ENCODE measurements around the gene SCAI. TPM values are rescaled to one million over a fixed set of nuclear protein-coding genes. Genes with fewer than 3 reads are reported as not detected.

The SCAI gene
- total RNA-seq, 1 donor from 2014 or later, result 23.5 TPM

DNA sequence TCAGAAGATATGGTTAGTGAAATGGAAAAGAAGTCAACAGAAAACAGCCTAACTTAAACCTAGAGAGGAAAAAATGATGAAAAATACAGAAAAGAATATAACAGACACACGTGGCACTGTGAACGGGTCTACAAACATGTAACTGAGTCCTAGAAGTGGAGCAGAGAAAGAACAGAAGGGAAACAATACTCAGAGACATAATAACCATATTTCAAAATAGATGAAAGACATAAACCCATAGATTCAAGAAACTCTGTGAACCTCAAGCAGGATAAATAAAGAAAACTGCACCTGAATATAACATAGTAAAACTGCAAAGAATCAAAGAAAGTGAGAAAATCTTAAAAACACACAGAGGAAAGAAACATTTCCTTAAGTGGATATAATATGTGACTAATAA, 134.7 kb downstream of the SCAI start:
- Mint-ChIP-seq H3K4me3 (ENCODE audit: low read depth) (no peak overlapping the region), H3K27me3 (no peaks in the 10 kb centered on the region), H3K36me3 (ENCODE audit: insufficient read depth) (peaks cover 22% of the 10 kb centered on the region), H3K9me3 (ENCODE audit: low read depth) (no peaks in the 10 kb centered on the region), H3K4me1 (ENCODE audit: low read depth) (no peaks in the 10 kb centered on the region), H3K27ac (no peak overlapping the region)
- TF ChIP-seq, protein P1, sequence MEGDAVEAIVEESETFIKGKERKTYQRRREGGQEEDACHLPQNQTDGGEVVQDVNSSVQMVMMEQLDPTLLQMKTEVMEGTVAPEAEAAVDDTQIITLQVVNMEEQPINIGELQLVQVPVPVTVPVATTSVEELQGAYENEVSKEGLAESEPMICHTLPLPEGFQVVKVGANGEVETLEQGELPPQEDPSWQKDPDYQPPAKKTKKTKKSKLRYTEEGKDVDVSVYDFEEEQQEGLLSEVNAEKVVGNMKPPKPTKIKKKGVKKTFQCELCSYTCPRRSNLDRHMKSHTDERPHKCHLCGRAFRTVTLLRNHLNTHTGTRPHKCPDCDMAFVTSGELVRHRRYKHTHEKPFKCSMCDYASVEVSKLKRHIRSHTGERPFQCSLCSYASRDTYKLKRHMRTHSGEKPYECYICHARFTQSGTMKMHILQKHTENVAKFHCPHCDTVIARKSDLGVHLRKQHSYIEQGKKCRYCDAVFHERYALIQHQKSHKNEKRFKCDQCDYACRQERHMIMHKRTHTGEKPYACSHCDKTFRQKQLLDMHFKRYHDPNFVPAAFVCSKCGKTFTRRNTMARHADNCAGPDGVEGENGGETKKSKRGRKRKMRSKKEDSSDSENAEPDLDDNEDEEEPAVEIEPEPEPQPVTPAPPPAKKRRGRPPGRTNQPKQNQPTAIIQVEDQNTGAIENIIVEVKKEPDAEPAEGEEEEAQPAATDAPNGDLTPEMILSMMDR (IDR thresholded peaks at IDR 0.05; ENCODE audit: unreplicated experiment), result no peak
- DNase-seq (ENCODE audit: low spot score, unreplicated experiment), result no peak

DNA sequence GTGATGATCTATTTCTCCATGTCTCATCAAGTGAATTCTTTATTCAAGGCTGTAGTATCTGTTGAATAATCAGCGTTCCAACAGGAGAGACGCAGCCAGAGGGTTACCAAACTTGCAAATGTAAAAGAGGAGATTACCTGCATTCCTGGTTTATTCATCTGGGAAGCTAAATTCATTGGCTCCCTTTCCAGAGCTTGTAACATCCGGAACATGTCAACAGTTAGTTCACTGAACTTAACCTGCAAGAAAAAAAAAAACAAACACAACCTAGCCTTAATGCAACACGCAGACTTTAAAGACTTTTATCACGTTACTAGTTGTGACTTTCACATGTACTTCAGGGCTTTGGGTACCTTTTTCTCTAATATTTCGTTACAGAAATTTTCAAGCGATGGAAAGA, 140.0 kb downstream of the SCAI start:
- no peak for DNase-seq (ENCODE audit: low spot score, unreplicated experiment)
- peaks cover 6% of the 10 kb centered on the region for H3K4me1 Mint-ChIP-seq (ENCODE audit: low read depth)
- H3K27me3 Mint-ChIP-seq, result no peaks in the 10 kb centered on the region
- H3K36me3 Mint-ChIP-seq (ENCODE audit: insufficient read depth), result peaks cover 8% of the 10 kb centered on the region
- H3K9me3 Mint-ChIP-seq (ENCODE audit: low read depth), result no peaks in the 10 kb centered on the region
- peak overlapping the region; percentile 68 for H3K27ac Mint-ChIP-seq
- TF ChIP-seq, protein P1 (IDR thresholded peaks at IDR 0.05; ENCODE audit: unreplicated experiment), result no peak
- H3K4me3 Mint-ChIP-seq (ENCODE audit: low read depth), result no peak overlapping the region

DNA sequence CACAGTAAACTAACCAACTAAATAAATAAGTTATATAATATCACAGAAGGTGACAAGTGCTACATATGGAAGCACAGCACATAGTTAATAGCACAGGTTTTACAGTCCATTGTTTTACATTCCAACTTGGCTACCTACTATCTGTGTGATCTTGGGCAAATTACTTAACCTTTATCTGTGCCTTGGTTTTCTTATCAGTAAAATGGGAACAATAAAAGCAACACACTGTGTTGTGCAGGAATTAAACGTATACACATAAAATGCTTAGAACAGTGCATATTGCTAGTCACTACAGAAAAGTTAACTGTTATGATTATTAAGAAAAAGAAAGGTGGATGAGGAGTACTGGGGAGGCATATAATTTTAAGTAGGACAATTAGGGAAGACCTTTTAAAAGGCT, 159.6 kb downstream of the SCAI start:
- Mint-ChIP-seq H3K36me3 (ENCODE audit: insufficient read depth) (peaks cover 14% of the 10 kb centered on the region), H3K4me1 (ENCODE audit: low read depth) (peaks cover 6% of the 10 kb centered on the region), H3K4me3 (ENCODE audit: low read depth) (no peak overlapping the region), H3K27ac (no peak overlapping the region), H3K9me3 (ENCODE audit: low read depth) (no peaks in the 10 kb centered on the region), H3K27me3 (no peaks in the 10 kb centered on the region)
- DNase-seq (ENCODE audit: low spot score, unreplicated experiment), result no peak
- TF ChIP-seq, protein P1 (IDR thresholded peaks at IDR 0.05; ENCODE audit: unreplicated experiment), result no peak

DNA sequence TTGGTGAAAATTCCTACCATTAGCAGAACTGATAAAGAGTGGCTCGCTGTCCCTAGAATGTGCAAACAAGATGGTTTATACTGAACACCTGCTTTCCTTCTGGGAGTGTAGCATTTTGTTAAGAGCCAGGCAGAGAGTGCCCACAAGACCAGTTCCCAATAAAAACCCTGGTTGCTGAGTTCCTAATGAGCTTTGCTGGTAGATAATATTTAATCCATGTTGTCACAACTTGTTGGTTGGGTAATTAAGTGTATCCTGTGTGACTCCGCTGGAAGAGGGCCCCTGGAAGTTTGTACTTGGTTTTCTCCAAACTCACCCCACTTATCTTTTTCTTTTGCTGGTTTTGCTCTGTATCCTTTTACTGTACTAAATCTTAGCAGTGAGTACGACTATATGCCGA, 162.9 kb downstream of the SCAI start:
- TF ChIP-seq, protein P1 (IDR thresholded peaks at IDR 0.05; ENCODE audit: unreplicated experiment), result no peak
- no peaks in the 10 kb centered on the region for H3K9me3 Mint-ChIP-seq (ENCODE audit: low read depth)
- peaks cover 6% of the 10 kb centered on the region for H3K4me1 Mint-ChIP-seq (ENCODE audit: low read depth)
- no peaks in the 10 kb centered on the region for H3K27me3 Mint-ChIP-seq
- peaks cover 5% of the 10 kb centered on the region for H3K36me3 Mint-ChIP-seq (ENCODE audit: insufficient read depth)
- H3K27ac Mint-ChIP-seq, result peak overlapping the region; percentile 77
- no peak for DNase-seq (ENCODE audit: low spot score, unreplicated experiment)
- H3K4me3 Mint-ChIP-seq (ENCODE audit: low read depth), result no peak overlapping the region

DNA sequence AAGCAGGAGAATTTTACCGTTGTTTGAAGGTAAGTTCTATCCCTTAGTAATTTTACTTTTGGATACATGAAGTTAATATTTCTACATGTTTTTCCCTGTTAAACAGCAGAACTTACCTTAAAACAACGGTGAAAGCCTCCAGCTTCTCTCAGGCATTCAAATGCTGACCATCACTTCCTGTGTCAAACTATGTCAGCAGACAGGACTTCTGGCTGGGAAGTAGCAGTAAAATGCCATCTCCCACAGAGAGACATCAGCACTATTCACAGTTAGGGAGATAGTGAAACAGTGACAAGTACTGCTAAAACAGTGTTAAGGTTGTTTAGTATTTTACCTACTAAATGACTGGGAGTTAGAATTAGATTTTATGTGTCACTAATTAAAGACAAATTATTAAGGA, 168.2 kb downstream of the SCAI start:
- TF ChIP-seq, protein P1 (IDR thresholded peaks at IDR 0.05; ENCODE audit: unreplicated experiment), result no peak
- H3K27me3 Mint-ChIP-seq, result no peaks in the 10 kb centered on the region
- no peaks in the 10 kb centered on the region for H3K9me3 Mint-ChIP-seq (ENCODE audit: low read depth)
- no peak for DNase-seq (ENCODE audit: low spot score, unreplicated experiment)
- H3K4me1 Mint-ChIP-seq (ENCODE audit: low read depth), result peaks cover under 1% of the 10 kb centered on the region
- H3K27ac Mint-ChIP-seq, result no peak overlapping the region
- H3K36me3 Mint-ChIP-seq (ENCODE audit: insufficient read depth), result peaks cover 12% of the 10 kb centered on the region
- H3K4me3 Mint-ChIP-seq (ENCODE audit: low read depth), result no peak overlapping the region

Measured in progenitor cell of endocrine pancreas (in vitro differentiated cells).